Calu3 (cell line): ENCODE results near the gene FUCA2. TPM values are rescaled to one million over a fixed set of nuclear protein-coding genes. Genes with fewer than 3 reads are reported as not detected.

ENCODE experiments used
- BruUV-seq: library from RNA; stranded (reverse); fragments of 400-500 nt; replicated peaks from 2 replicates; lab custom pipeline; 2021; lab: Mats Ljungman, UMichigan
- CTCF ChIA-PET: fragments of 300-600 bp; sonication (Branson Sonifier 250); formaldehyde crosslinking; loops from one replicate; lab custom pipeline; 2022; ENCODE audit warnings: antibody characterized with exemption; lab: Charles Lee
- DNase-seq: peaks from one replicate; pipeline ENCODE4 v3.0.0; 2022
- H3K27ac Mint-ChIP-seq: one replicate; pipeline ENCODE4 v1.8.0; 2022; ENCODE audit warnings: mixed read lengths; ENCODE audit not compliant: unreplicated experiment
- H3K27me3 Mint-ChIP-seq: one replicate; pipeline ENCODE4 v1.8.0; 2022; ENCODE audit warnings: mixed read lengths; ENCODE audit not compliant: unreplicated experiment
- H3K36me3 Mint-ChIP-seq: one replicate; pipeline ENCODE4 v1.8.0; 2022; ENCODE audit warnings: mild to moderate bottlenecking, moderate library complexity, mixed read lengths; ENCODE audit not compliant: insufficient read depth, unreplicated experiment
- H3K4me1 Mint-ChIP-seq: one replicate; pipeline ENCODE4 v1.8.0; 2022; ENCODE audit warnings: mild to moderate bottlenecking, low read depth, mixed read lengths; ENCODE audit not compliant: unreplicated experiment
- H3K4me3 Mint-ChIP-seq: one replicate; pipeline ENCODE4 v1.8.0; 2022; ENCODE audit warnings: mild to moderate bottlenecking, low read depth, moderate library complexity, mixed read lengths; ENCODE audit not compliant: unreplicated experiment
- H3K9me3 Mint-ChIP-seq: one replicate; pipeline ENCODE4 v1.8.0; 2022; ENCODE audit warnings: low read depth, mixed read lengths; ENCODE audit not compliant: unreplicated experiment
- intact Hi-C: fragments of 100-400 bp; cut with micrococcal nuclease; formaldehyde crosslinking; loops from one replicate; pipeline ENCODE4 v1.10.0; 2022; ENCODE audit not compliant: unreplicated experiment
- total RNA-seq: library from RNA; stranded (reverse); gene quantifications from 2 replicates; pipeline ENCODE4 v1.2.3, GENCODE V29; 2022
- TF ChIP-seq, protein P1 (sequence below): fragments of 200-600 bp; IDR thresholded peaks from one replicate; pipeline ENCODE4 v1.8.0; 2022; ENCODE audit warnings: antibody characterized with exemption; ENCODE audit not compliant: unreplicated experiment

FUCA2 gene
- total RNA-seq, 1 experiment from 2014 or later, result 45.5 TPM

- H3K9me3 Mint-ChIP-seq, result no peaks in the 10 kb centered on the region
Observed at GRCh38 chr6:143529095-143529494, 17.6 kb upstream of the FUCA2 start.

DNA sequence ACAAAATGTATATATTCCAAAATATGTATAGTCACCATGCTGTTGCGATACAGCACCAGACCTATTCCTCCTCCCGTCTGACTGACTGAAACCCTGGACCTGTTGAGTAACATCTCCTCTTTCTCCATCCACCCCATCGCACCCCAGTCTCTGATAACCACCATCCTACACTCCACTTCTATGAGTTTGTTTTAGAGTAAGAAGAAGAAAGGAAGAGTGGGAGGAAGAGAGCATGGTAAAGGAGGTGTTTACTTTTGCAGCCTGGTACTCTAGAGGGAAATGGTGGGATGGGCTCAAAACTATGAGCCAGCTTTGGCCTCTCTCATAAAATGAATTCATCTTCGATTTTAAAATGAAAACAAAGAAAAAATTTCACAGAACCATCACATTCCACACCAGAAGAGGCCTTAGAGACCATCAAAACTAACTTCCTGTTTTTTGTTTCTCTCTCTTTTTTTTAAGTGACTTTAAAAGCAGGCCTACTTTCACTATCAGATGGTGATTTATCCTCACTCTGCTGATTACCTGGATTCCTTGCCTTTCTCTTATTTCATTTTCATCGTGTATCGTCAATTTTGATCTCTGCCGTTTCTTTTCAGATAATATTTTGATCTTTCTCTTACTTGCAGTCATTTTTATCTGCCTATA is 16.8 kb upstream of the FUCA2 start:
- intact Hi-C loops, result no loop called here
- DNase-seq, result no peak
- H3K27ac Mint-ChIP-seq, result no peak overlapping the region
- no peaks in the 10 kb centered on the region for H3K27me3 Mint-ChIP-seq
- TF ChIP-seq, protein P1, sequence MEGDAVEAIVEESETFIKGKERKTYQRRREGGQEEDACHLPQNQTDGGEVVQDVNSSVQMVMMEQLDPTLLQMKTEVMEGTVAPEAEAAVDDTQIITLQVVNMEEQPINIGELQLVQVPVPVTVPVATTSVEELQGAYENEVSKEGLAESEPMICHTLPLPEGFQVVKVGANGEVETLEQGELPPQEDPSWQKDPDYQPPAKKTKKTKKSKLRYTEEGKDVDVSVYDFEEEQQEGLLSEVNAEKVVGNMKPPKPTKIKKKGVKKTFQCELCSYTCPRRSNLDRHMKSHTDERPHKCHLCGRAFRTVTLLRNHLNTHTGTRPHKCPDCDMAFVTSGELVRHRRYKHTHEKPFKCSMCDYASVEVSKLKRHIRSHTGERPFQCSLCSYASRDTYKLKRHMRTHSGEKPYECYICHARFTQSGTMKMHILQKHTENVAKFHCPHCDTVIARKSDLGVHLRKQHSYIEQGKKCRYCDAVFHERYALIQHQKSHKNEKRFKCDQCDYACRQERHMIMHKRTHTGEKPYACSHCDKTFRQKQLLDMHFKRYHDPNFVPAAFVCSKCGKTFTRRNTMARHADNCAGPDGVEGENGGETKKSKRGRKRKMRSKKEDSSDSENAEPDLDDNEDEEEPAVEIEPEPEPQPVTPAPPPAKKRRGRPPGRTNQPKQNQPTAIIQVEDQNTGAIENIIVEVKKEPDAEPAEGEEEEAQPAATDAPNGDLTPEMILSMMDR, result no peak
- no peaks in the 10 kb centered on the region for H3K36me3 Mint-ChIP-seq
- no peaks in the 10 kb centered on the region for H3K4me1 Mint-ChIP-seq
- H3K4me3 Mint-ChIP-seq, result no peak overlapping the region
- peaks cover 2% of the 10 kb centered on the region for H3K9me3 Mint-ChIP-seq
- CTCF ChIA-PET, result no interaction called here
- no TSS peak for BruUV-seq

More at GRCh38 chr6:143529095-143529494, 17.6 kb upstream of the FUCA2 start:
- CTCF ChIA-PET, result no interaction called here
- TF ChIP-seq, protein P1, result no peak
- intact Hi-C loops, result no loop called here
- Mint-ChIP-seq H3K27ac (no peak overlapping the region), H3K4me3 (no peak overlapping the region), H3K4me1 (no peaks in the 10 kb centered on the region), H3K27me3 (no peaks in the 10 kb centered on the region), H3K36me3 (no peaks in the 10 kb centered on the region)
- BruUV-seq, result no TSS peak
- DNase-seq, result no peak

GRCh38 chr6:143527677-143528076 is 16.2 kb upstream of the FUCA2 start:
- intact Hi-C loops, result no loop called here
- Mint-ChIP-seq H3K27me3 (no peaks in the 10 kb centered on the region), H3K27ac (no peak overlapping the region), H3K36me3 (no peaks in the 10 kb centered on the region), H3K9me3 (peaks cover 5% of the 10 kb centered on the region), H3K4me1 (peaks cover 2% of the 10 kb centered on the region), H3K4me3 (no peak overlapping the region)
- BruUV-seq, result no TSS peak
- no peak for DNase-seq
- CTCF ChIA-PET, result no interaction called here
- TF ChIP-seq, protein P1, result no peak

DNA sequence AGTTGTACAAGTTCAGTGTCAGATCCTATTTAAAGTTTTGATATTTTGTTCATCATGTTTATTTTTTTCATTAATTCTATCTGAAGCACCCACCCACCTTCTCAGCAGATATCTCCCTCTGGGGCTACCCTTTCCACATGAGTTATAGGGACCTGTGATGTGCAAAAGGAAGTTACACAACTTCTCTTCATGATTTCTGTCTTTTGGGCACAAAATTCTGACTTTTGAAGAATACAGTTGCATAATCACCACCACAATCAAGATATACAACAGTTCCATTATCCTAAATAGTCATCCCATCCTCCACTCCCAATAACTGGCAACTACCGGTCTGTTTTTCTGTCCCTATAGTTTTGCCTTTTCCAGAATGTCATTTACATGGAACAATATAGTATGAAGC is 13.8 kb upstream of the FUCA2 start:
- TF ChIP-seq, protein P1, result no peak
- H3K9me3 Mint-ChIP-seq, result peaks cover 9% of the 10 kb centered on the region
- no peak for DNase-seq
- no TSS peak for BruUV-seq
- CTCF ChIA-PET, result no interaction called here
- H3K27ac Mint-ChIP-seq, result no peak overlapping the region
- H3K4me3 Mint-ChIP-seq, result no peak overlapping the region
- H3K4me1 Mint-ChIP-seq, result peaks cover 17% of the 10 kb centered on the region
- intact Hi-C loops, result no loop called here
- no peaks in the 10 kb centered on the region for H3K36me3 Mint-ChIP-seq
- no peaks in the 10 kb centered on the region for H3K27me3 Mint-ChIP-seq
